Measurements from ENCODE around the gene SPAG6.

DNA sequence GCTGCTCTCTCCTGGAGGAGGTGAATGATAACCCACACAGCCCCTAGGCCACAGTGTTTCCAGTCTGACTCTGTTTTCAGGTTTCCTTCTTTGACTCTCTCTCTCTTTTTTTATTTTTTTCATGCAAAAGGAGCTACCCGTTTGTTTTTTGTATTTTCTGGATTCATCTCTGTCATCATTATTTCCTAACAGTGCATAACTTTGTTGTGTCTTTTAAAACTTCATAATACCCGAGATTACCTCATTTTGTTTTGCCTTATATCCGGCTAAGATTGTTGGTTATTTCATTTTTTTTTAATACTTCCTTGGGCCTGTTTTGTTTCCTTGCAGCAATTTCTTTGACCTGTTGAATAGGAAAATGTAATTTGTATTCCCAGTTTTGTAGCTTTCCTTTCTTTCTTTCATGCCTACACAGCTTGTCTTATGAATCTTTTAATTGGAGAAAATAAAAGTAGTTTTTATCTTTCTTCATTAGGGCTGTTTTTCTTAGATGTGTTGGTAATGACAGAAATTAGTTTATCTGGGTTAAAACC lies 72.5 kb downstream of the SPAG6 start:
- no peak for TF ChIP-seq POLR2A (IDR thresholded peaks at IDR 0.05)
- no peak for TF ChIP-seq CTCF (IDR thresholded peaks at IDR 0.05)

All from uterus (tissue), 2 donors.